H1 (cell line): ENCODE results near the gene ZC3H18. TPM values are rescaled to one million over a fixed set of nuclear protein-coding genes. Genes with fewer than 3 reads are reported as not detected.

Source experiments
- CTCF ChIA-PET: fragments of 300-600 bp; sonication (Branson Sonifier 250); formaldehyde crosslinking; loops from one replicate; lab custom pipeline; 2021; ENCODE audit not compliant: partially characterized antibody; lab: Charles Lee
- POLR2A ChIA-PET: fragments of 300-600 bp; sonication (Branson Sonifier 250); formaldehyde crosslinking; loops from one replicate; lab custom pipeline; 2021; ENCODE audit warnings: inconsistent platforms; ENCODE audit not compliant: partially characterized antibody; lab: Charles Lee
- DNase-seq, 2 experiments: peaks; one replicate each; pipeline versions ENCODE4 v3.0.0 to v3.0.0-alpha.2; 2010 to 2022; ENCODE audit warnings: low spot score in 2 of 2, low read depth in 1 of 2, mixed read lengths in 1 of 2
- FAIRE-seq: peaks from 2 replicates; lab custom pipeline; 2011; peaks lifted over from hg19 to GRCh38; lab: Jason Lieb, UNC
- H2AFZ ChIP-seq: 2 replicates; pipeline ENCODE4 v1.8.1; 2012; ENCODE audit warnings: low read length, inconsistent platforms
- H2AK5ac ChIP-seq: 2 replicates; pipeline ENCODE4 v1.6.1; 2013; ENCODE audit warnings: low read depth, low read length
- H2BK120ac ChIP-seq: replicated peaks from 2 replicates; pipeline ENCODE3; 2013; ENCODE audit warnings: low read depth, low read length, inconsistent platforms
- H2BK12ac ChIP-seq: 2 replicates; pipeline ENCODE4 v1.6.1; 2013; ENCODE audit warnings: low read depth, low read length
- H2BK15ac ChIP-seq: 2 replicates; pipeline ENCODE4 v1.6.1; 2013; ENCODE audit warnings: low read length
- H2BK20ac ChIP-seq: 2 replicates; pipeline ENCODE4 v1.6.1; 2013; ENCODE audit warnings: low read length
- H2BK5ac ChIP-seq: 2 replicates; pipeline ENCODE4 v1.6.1; 2013; ENCODE audit warnings: low read depth, low read length
- H3K14ac ChIP-seq: 2 replicates; pipeline ENCODE4 v1.6.1; 2013; ENCODE audit warnings: inconsistent platforms; ENCODE audit not compliant: insufficient read length
- H3K18ac ChIP-seq: 2 replicates; pipeline ENCODE4 v1.6.1; 2013; ENCODE audit warnings: low read length; ENCODE audit errors: extremely low read depth
- H3K23ac ChIP-seq: 2 replicates; pipeline ENCODE4 v1.6.1; 2013; ENCODE audit warnings: inconsistent platforms; ENCODE audit not compliant: insufficient read length
- H3K23me2 ChIP-seq: 2 replicates; pipeline ENCODE4 v1.6.1; 2013; ENCODE audit warnings: low read depth, low read length
- H3K27ac ChIP-seq: 2 replicates; pipeline ENCODE4 v1.6.1; 2011; ENCODE audit warnings: low read depth, low read length, inconsistent platforms
- H3K27me3 ChIP-seq, 4 experiments: replicated peaks in 1 of 4; 1 replicate in 1 of 4; 2 replicates in 3 of 4; pipeline versions ENCODE4 v1.6.1 to v1.8.1; 2011 to 2013; ENCODE audit warnings: low read length in 3 of 4, mild to moderate bottlenecking in 3 of 4, inconsistent platforms in 2 of 4, mixed read lengths in 2 of 4, moderate library complexity in 1 of 4; ENCODE audit not compliant: control insufficient read depth in 3 of 4, insufficient read depth in 3 of 4; ENCODE audit errors: extremely low read depth in 1 of 4
- H3K36me3 ChIP-seq, 4 experiments: 2 replicates each; pipeline versions ENCODE4 v1.6.1 to v1.8.1; 2011 to 2013; ENCODE audit warnings: mild to moderate bottlenecking in 4 of 4, low read length in 3 of 4, moderate library complexity in 2 of 4, control low read depth in 1 of 4, inconsistent platforms in 1 of 4; ENCODE audit not compliant: insufficient read depth in 4 of 4, control insufficient read depth in 2 of 4
- H3K4ac ChIP-seq: replicated peaks from 2 replicates; pipeline ENCODE3; 2013; ENCODE audit warnings: low read length, low read depth, mixed read lengths, inconsistent platforms; ENCODE audit not compliant: insufficient read length
- H3K4me1 ChIP-seq, 4 experiments: replicated peaks in 1 of 4; 1 replicate in 1 of 4; 2 replicates in 3 of 4; pipeline versions ENCODE4 v1.6.1 to v1.8.1; 2011 to 2013; ENCODE audit warnings: low read length in 3 of 4, inconsistent platforms in 2 of 4, mixed read lengths in 1 of 4; ENCODE audit not compliant: insufficient read depth in 4 of 4, control insufficient read depth in 3 of 4
- H3K4me2 ChIP-seq, 2 experiments: 2 replicates each; pipeline versions ENCODE4 v1.6.1 to v1.8.1; 2011 to 2013; ENCODE audit warnings: low read depth in 2 of 2, low read length in 2 of 2, control low read depth in 1 of 2, inconsistent platforms in 1 of 2, mild to moderate bottlenecking in 1 of 2; ENCODE audit not compliant: insufficient read depth in 1 of 2
- H3K4me3 ChIP-seq, 4 experiments: fragments of 200-600, 300-600 bp in 1 of 4; sonication (generic), shearing (Covaris generic), sonication (Bioruptor Twin) in 1 of 4; 2 replicates each; pipeline versions ENCODE4 v1.5.1 to v1.8.1; 2011 to 2016; ENCODE audit warnings: low read length in 4 of 4, low read depth in 3 of 4, control low read depth in 2 of 4, inconsistent platforms in 2 of 4, mild to moderate bottlenecking in 2 of 4, mixed read lengths in 1 of 4, moderate library complexity in 1 of 4; ENCODE audit not compliant: insufficient read depth in 2 of 4; ENCODE audit errors: extremely low read depth in 1 of 4
- H3K56ac ChIP-seq: replicated peaks from 2 replicates; pipeline ENCODE3; 2013; ENCODE audit warnings: low read depth, mild to moderate bottlenecking, mixed read lengths, low read length, inconsistent platforms; ENCODE audit not compliant: insufficient read length
- H3K79me1 ChIP-seq: 2 replicates; pipeline ENCODE4 v1.6.1; 2013; ENCODE audit warnings: low read depth, low read length, control low read depth
- H3K79me2 ChIP-seq, 2 experiments: 2 replicates each; pipeline versions ENCODE4 v1.6.1 to v1.8.1; 2012 to 2013; ENCODE audit warnings: low read length in 2 of 2, mild to moderate bottlenecking in 2 of 2, inconsistent platforms in 1 of 2; ENCODE audit not compliant: insufficient read depth in 2 of 2, control insufficient read depth in 1 of 2
- H3K9ac ChIP-seq, 4 experiments: replicated peaks in 1 of 4; 1 replicate in 1 of 4; 2 replicates in 3 of 4; pipeline versions ENCODE4 v1.6.1 to v1.8.1; 2011 to 2013; ENCODE audit warnings: low read depth in 3 of 4, low read length in 3 of 4, control low read depth in 2 of 4, mild to moderate bottlenecking in 2 of 4, moderate library complexity in 2 of 4, inconsistent platforms in 1 of 4; ENCODE audit errors: extremely low read depth in 1 of 4
- H3K9me3 ChIP-seq, 2 experiments: 2 replicates each; pipeline versions ENCODE4 v1.6.1 to v1.8.1; 2012 to 2013; ENCODE audit warnings: mild to moderate bottlenecking in 2 of 2, moderate library complexity in 2 of 2, control low read depth in 1 of 2, inconsistent platforms in 1 of 2, low read depth in 1 of 2, low read length in 1 of 2, mixed read lengths in 1 of 2; ENCODE audit not compliant: insufficient read depth in 2 of 2
- H4K20me1 ChIP-seq, 2 experiments: replicated peaks in 1 of 2; 2 replicates each; pipeline versions ENCODE3 to v1.8.1; 2011 to 2013; ENCODE audit warnings: inconsistent platforms in 2 of 2, low read length in 2 of 2, mild to moderate bottlenecking in 1 of 2; ENCODE audit not compliant: insufficient read depth in 2 of 2, control insufficient read depth in 1 of 2
- H4K5ac ChIP-seq: 2 replicates; pipeline ENCODE4 v1.6.1; 2013; ENCODE audit warnings: low read length, low read depth, mixed read lengths, inconsistent platforms; ENCODE audit not compliant: insufficient read length
- H4K8ac ChIP-seq: 2 replicates; pipeline ENCODE4 v1.8.0; 2013; ENCODE audit warnings: mild to moderate bottlenecking, moderate library complexity, low read length, inconsistent platforms; ENCODE audit not compliant: insufficient read depth; ENCODE audit errors: extremely low read depth
- H4K91ac ChIP-seq: replicated peaks from 2 replicates; pipeline ENCODE3; 2013; ENCODE audit warnings: low read length, mixed read lengths, inconsistent platforms; ENCODE audit not compliant: insufficient read length
- BACH1 ChIP-seq: IDR thresholded peaks from 2 replicates; pipeline ENCODE4 v1.6.1; 2012; ENCODE audit warnings: low read length, improper control_type of control experiment
- BRCA1 ChIP-seq: IDR thresholded peaks from 2 replicates; pipeline ENCODE4 v1.6.1; 2012; ENCODE audit warnings: low read depth, low read length, improper control_type of control experiment
- GABPA ChIP-seq: IDR thresholded peaks from 2 replicates; pipeline ENCODE4 v1.6.1; 2011; ENCODE audit warnings: mild to moderate bottlenecking, low read length, moderate library complexity, borderline replicate concordance; ENCODE audit not compliant: insufficient read depth
- HDAC2 ChIP-seq, 2 experiments: fragments of 300-600 bp in 1 of 2; sonication (generic) in 1 of 2; IDR thresholded peaks; 2 replicates each; pipeline ENCODE4 v1.6.1; 2011 to 2012; ENCODE audit warnings: low read depth in 2 of 2, low read length in 2 of 2, mild to moderate bottlenecking in 2 of 2, moderate library complexity in 2 of 2, borderline replicate concordance in 1 of 2, inconsistent platforms in 1 of 2
- JUND ChIP-seq: IDR thresholded peaks from 2 replicates; pipeline ENCODE4 v1.6.1; 2011; ENCODE audit warnings: mild to moderate bottlenecking, improper control_type of control experiment, low read length
- KDM1A ChIP-seq: fragments of 200-600, 300-600 bp; sonication (generic); IDR thresholded peaks from 2 replicates; pipeline ENCODE4 v1.7.1; 2016; ENCODE audit warnings: mild to moderate bottlenecking, low read length, borderline replicate concordance
- KDM4A ChIP-seq: IDR thresholded peaks from one replicate; pipeline ENCODE4 v1.7.1; 2012; ENCODE audit warnings: low read depth, mild to moderate bottlenecking, moderate library complexity, low read length, inconsistent platforms; ENCODE audit not compliant: severe bottlenecking
- NRF1 ChIP-seq: IDR thresholded peaks from 2 replicates; pipeline ENCODE4 v1.6.1; 2011; ENCODE audit warnings: mild to moderate bottlenecking, low read depth, low read length, improper control_type of control experiment
- SIX5 ChIP-seq: IDR thresholded peaks from 2 replicates; pipeline ENCODE4 v1.6.1; 2011; ENCODE audit warnings: mild to moderate bottlenecking, low read depth, low read length
- TAF7 ChIP-seq: optimal IDR thresholded peaks from 2 replicates; pipeline ENCODE3; 2011; ENCODE audit warnings: low read depth, mild to moderate bottlenecking, inconsistent platforms, low read length, moderate library complexity, borderline replicate concordance
- TBP ChIP-seq: IDR thresholded peaks from 2 replicates; pipeline ENCODE4 v1.6.1; 2011; ENCODE audit warnings: low read depth, low read length, improper control_type of control experiment
- WGBS, 2 experiments: shearing (Covaris generic) in 1 of 2; methylation state at CpG; one replicate each; pipeline versions ENCODE4 v1.1.6 to v1.1.7; 2013 to 2015; ENCODE audit warnings: low lambda C conversion rate in 2 of 2, mixed read lengths in 2 of 2, inconsistent platforms in 1 of 2, low coverage in 1 of 2, missing lambda C conversion rate in 1 of 2; ENCODE audit not compliant: insufficient replicate concordance in 2 of 2, insufficient coverage in 1 of 2, insufficient read length in 1 of 2; ENCODE audit errors: extremely low coverage in 1 of 2, missing lambda C conversion rate in 1 of 2; 5-methylcytosine and 5-hydroxymethylcytosine counted together
- polyA plus RNA-seq, 7 experiments: library from polyadenylated mRNA; depleted of rRNA in 3 of 7; stranded (reverse) in 5 of 7; unstranded in 2 of 7; fragments of >200 nt in 5 of 7; fragments of 200-250 nt in 2 of 7; gene quantifications; 1 replicate in 5 of 7; 2 replicates in 1 of 7; 4 replicates in 1 of 7; pipeline versions ENCODE4 v1.2.1 to v1.2.3, GENCODE V29; 2011 to 2013; ENCODE audit warnings: missing spikeins in 2 of 7, mixed read lengths in 2 of 7
- total RNA-seq: library from RNA; stranded (reverse); fragmentation: NEBNext Ultra II Directional; extraction: Animal tissue kit (Norgen Biotek cat#: 25700); gene quantifications from 2 replicates; pipeline ENCODE4 v1.2.1, GENCODE V29; 2021

ZC3H18 gene
- total and polyA plus RNA-seq, 2 of the 8 experiments (the other 6 are each of a cell fraction or from before 2014, with no cell fraction given) = 12.1 to 73.2 TPM

DNA sequence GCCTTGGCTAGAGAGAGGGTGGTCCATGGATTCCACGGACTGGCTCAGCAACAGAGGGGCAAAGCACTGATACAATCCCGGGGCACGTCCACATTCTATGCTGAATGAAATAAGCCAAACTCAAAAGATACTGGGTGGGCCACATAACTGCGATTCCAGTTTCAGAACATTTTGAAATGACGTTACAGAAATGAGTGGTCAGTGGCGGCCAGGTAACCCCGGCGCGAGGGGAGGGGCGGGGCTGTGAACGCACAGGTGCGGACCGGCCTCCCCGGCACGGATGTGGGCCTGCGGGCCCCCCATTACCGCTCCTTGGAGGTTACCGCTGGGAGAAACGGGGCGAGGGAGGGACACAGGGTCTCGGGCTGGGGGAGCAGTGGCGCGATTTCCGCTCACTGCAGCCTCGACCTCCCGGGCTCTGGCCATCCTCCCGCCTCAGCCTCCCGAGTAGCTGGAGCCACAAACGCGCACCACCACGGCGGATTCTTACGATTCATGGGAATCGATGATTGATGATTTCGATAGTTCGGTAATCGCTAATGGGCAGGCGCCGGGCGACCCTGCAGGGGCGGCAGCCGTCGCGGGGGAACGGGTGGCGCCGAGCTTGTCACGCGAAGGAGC, 92.1 kb downstream of the ZC3H18 start:
- POLR2A ChIA-PET = interaction anchor here (0.8 to 3.1 kb wide), 14 partner anchors 8 to 92 kb away, joined by 3 to 19 read pairs (median 5); partner anchors contain the start of genes CYBA, IL17C and ZC3H18
- no peak for DNase-seq

More for the DNA sequence above, 92.1 kb downstream of the ZC3H18 start:
- CTCF ChIA-PET = interaction anchor here (1.0 to 2.2 kb wide), 3 partner anchors 10 to 238 kb away, joined by 3 to 11 read pairs (median 3); no protein-coding TSS in a partner anchor
- H4K5ac ChIP-seq = no peak overlapping the region
- peaks cover 7% of the 10 kb centered on the region; the same call in 1 of the 2 replicates for H3K23me2 ChIP-seq
- H3K9me3 ChIP-seq = no peaks in the 10 kb centered on the region
- H3K4me2 ChIP-seq = peak overlapping the region; percentile 56 to 77
- peaks cover 2 to 9% of the 10 kb centered on the region in 2 experiments for H4K20me1 ChIP-seq
- no peak overlapping the region for H3K23ac ChIP-seq
- H2BK120ac ChIP-seq = no peak overlapping the region
- no peak overlapping the region for H3K27ac ChIP-seq
- WGBS, 2 experiments = 6% methylated on average over 40 of the region's 49 CpGs; no CpG with 5 or more reads in 1 of the 2 experiments
- no peak overlapping the region for H2AFZ ChIP-seq
- peak overlapping the region; percentile 94 for H4K8ac ChIP-seq
- H2BK20ac ChIP-seq = no peak overlapping the region
- H3K27me3 ChIP-seq = no peaks in the 10 kb centered on the region
- peaks cover 0 to 3% (median 0%) of the 10 kb centered on the region in 4 experiments; a peak in 2 of 7 replicates for H3K4me1 ChIP-seq
- H2BK12ac ChIP-seq = 0 out of 2 replicates have a peak overlapping the region, but pooled peaks have one; percentile 50
- no peak overlapping the region for H2AK5ac ChIP-seq
- H3K18ac ChIP-seq = peak overlapping the region; percentile 48; the same call in 1 of the 2 replicates
- no peak overlapping the region for H2BK15ac ChIP-seq
- H3K36me3 ChIP-seq = peaks cover 0 to 4% (median 0%) of the 10 kb centered on the region in 4 experiments; a peak in 1 of 8 replicates
- H3K4me3 ChIP-seq = peak overlapping the region; percentile 58 to 84 (median 79)
- H3K79me1 ChIP-seq = peaks cover 2% of the 10 kb centered on the region
- FAIRE-seq = no peak
- H3K56ac ChIP-seq = peak overlapping the region; percentile 30
- peak overlapping the region; percentile 87 for H2BK5ac ChIP-seq
- peak overlapping the region; percentile 54 for H4K91ac ChIP-seq
- H3K79me2 ChIP-seq = peaks cover 0 to 41% of the 10 kb centered on the region in 2 experiments; a peak in 3 of 4 replicates
- peak overlapping the region; percentile 69 for H3K4ac ChIP-seq
- peak overlapping the region in 3 of 4 experiments; percentile 19 to 66 (median 61); a peak in 5 of 7 replicates for H3K9ac ChIP-seq
- H3K14ac ChIP-seq = no peak overlapping the region
- TF ChIP-seq TAF7 (no peak), JUND (no peak), KDM1A (peak; percentile 89; the same call in 1 of the 2 replicates), SIX5 (no peak), NRF1 (no peak), BACH1 (peak; percentile 27; the same call in 1 of the 2 replicates), TBP (no peak), GABPA (no peak), KDM4A (peak; percentile 53), HDAC2 (IDR thresholded peaks at IDR 0.05; ENCODE audit: borderline replicate concordance in 1 of 2, low read depth in 2 of 2, low read length in 2 of 2) (peak in 1 of 2 experiments; percentile 84; a peak in 2 of 4 replicates), BRCA1 (no peak)
